Activated naive CD4-positive, alpha-beta T cell treated with anti-CD3 and anti-CD28 coated beads, Interleukin-2, amount 10 ng/mL, durations not matched to agents 7 days and 5 days (primary cell): Measurements from ENCODE around the gene RBBP6.

Source experiments
- CTCF ChIA-PET: fragments of 350-600 bp; sonication (Branson Sonifier 250); formaldehyde crosslinking; loops from one replicate; lab custom pipeline; 2021; ENCODE audit warnings: antibody characterized with exemption; lab: Charles Lee
- DNase-seq: peaks from one replicate; pipeline ENCODE4 v3.0.0-alpha.2; 2020
- H3K27ac Mint-ChIP-seq: one replicate; pipeline ENCODE4 v1.8.0; 2021; ENCODE audit warnings: mild to moderate bottlenecking, moderate library complexity, mixed read lengths
- H3K27me3 Mint-ChIP-seq: one replicate; pipeline ENCODE4 v1.8.0; 2021; ENCODE audit warnings: mild to moderate bottlenecking, mixed read lengths
- H3K36me3 Mint-ChIP-seq: one replicate; pipeline ENCODE4 v1.8.0; 2021; ENCODE audit warnings: mixed read lengths
- H3K4me1 Mint-ChIP-seq: one replicate; pipeline ENCODE4 v1.8.0; 2021; ENCODE audit warnings: mixed read lengths
- H3K4me3 Mint-ChIP-seq: one replicate; pipeline ENCODE4 v1.8.0; 2021; ENCODE audit warnings: mild to moderate bottlenecking, moderate library complexity, mixed read lengths
- H3K9me3 Mint-ChIP-seq: one replicate; pipeline ENCODE4 v1.8.0; 2021; ENCODE audit warnings: mixed read lengths

Gene RBBP6

GRCh38 chr16:24511174-24511573 lies 28.2 kb upstream of the RBBP6 start:
- no peak for DNase-seq

GRCh38 chr16:24511792-24512191 lies 27.6 kb upstream of the RBBP6 start:
- DNase-seq, result no peak
- peaks cover 46% of the 10 kb centered on the region for H3K27me3 Mint-ChIP-seq
- H3K36me3 Mint-ChIP-seq, result no peaks in the 10 kb centered on the region
- CTCF ChIA-PET, result no interaction called here
- H3K4me3 Mint-ChIP-seq, result no peak overlapping the region
- no peak overlapping the region for H3K27ac Mint-ChIP-seq
- H3K9me3 Mint-ChIP-seq, result no peaks in the 10 kb centered on the region
- H3K4me1 Mint-ChIP-seq, result no peaks in the 10 kb centered on the region

More at GRCh38 chr16:24511174-24511573, 28.2 kb upstream of the RBBP6 start:
- H3K27me3 Mint-ChIP-seq, result peaks cover 50% of the 10 kb centered on the region
- CTCF ChIA-PET, result no interaction called here
- no peaks in the 10 kb centered on the region for H3K4me1 Mint-ChIP-seq
- H3K27ac Mint-ChIP-seq, result no peak overlapping the region
- no peak overlapping the region for H3K4me3 Mint-ChIP-seq
- H3K36me3 Mint-ChIP-seq, result no peaks in the 10 kb centered on the region
- no peaks in the 10 kb centered on the region for H3K9me3 Mint-ChIP-seq

GRCh38 chr16:24514096-24514495 lies 25.3 kb upstream of the RBBP6 start:
- peaks cover 29% of the 10 kb centered on the region for H3K27me3 Mint-ChIP-seq
- CTCF ChIA-PET, result interaction anchor here (0.5 to 1.2 kb wide), 4 partner anchors 15 to 807 kb away, joined by 3 to 4 read pairs (median 3); no protein-coding TSS in a partner anchor
- H3K36me3 Mint-ChIP-seq, result no peaks in the 10 kb centered on the region
- H3K27ac Mint-ChIP-seq, result no peak overlapping the region
- DNase-seq, result no peak
- H3K9me3 Mint-ChIP-seq, result no peaks in the 10 kb centered on the region
- H3K4me1 Mint-ChIP-seq, result peaks cover 4% of the 10 kb centered on the region
- H3K4me3 Mint-ChIP-seq, result no peak overlapping the region

- Mint-ChIP-seq H3K4me1 (peaks cover 4% of the 10 kb centered on the region), H3K27me3 (peaks cover 23% of the 10 kb centered on the region), H3K36me3 (no peaks in the 10 kb centered on the region), H3K4me3 (no peak overlapping the region), H3K9me3 (no peaks in the 10 kb centered on the region), H3K27ac (no peak overlapping the region)
- DNase-seq, result no peak
- CTCF ChIA-PET, result interaction anchor here (0.9 to 2.3 kb wide), 2 partner anchors 10 to 19 kb away, joined by 3 to 12 read pairs; no protein-coding TSS in a partner anchor
These were observed 24.2 kb upstream of the RBBP6 start for GRCh38 chr16:24515186-24515585.

- DNase-seq, result peak; percentile 86
- H3K4me1 Mint-ChIP-seq, result peaks cover 12% of the 10 kb centered on the region
- H3K4me3 Mint-ChIP-seq, result no peak overlapping the region
- no peak overlapping the region for H3K27ac Mint-ChIP-seq
- CTCF ChIA-PET, result interaction anchor here (0.8 to 1.9 kb wide), 7 partner anchors 11 to 596 kb away, joined by 3 to 9 read pairs (median 7); partner anchors contain the start of gene RBBP6
- no peaks in the 10 kb centered on the region for H3K9me3 Mint-ChIP-seq
- peaks cover 23% of the 10 kb centered on the region for H3K27me3 Mint-ChIP-seq
- no peaks in the 10 kb centered on the region for H3K36me3 Mint-ChIP-seq
These were observed 22.3 kb upstream of the RBBP6 start for GRCh38 chr16:24516900-24517669.

- CTCF ChIA-PET, result interaction anchor here (1.9 kb wide), 1 partner anchor 10 kb away, joined by 9 read pairs; no protein-coding TSS in a partner anchor
- H3K36me3 Mint-ChIP-seq, result no peaks in the 10 kb centered on the region
- no peak for DNase-seq
- H3K4me3 Mint-ChIP-seq, result no peak overlapping the region
- H3K27ac Mint-ChIP-seq, result peak overlapping the region; percentile 15
- peaks cover 18% of the 10 kb centered on the region for H3K27me3 Mint-ChIP-seq
- no peaks in the 10 kb centered on the region for H3K9me3 Mint-ChIP-seq
- H3K4me1 Mint-ChIP-seq, result peaks cover 12% of the 10 kb centered on the region
These were observed 20.9 kb upstream of the RBBP6 start for GRCh38 chr16:24518498-24518897.

- Mint-ChIP-seq H3K27me3 (peaks cover 9% of the 10 kb centered on the region), H3K4me3 (no peak overlapping the region), H3K4me1 (peaks cover 27% of the 10 kb centered on the region), H3K9me3 (no peaks in the 10 kb centered on the region), H3K36me3 (no peaks in the 10 kb centered on the region), H3K27ac (no peak overlapping the region)
- CTCF ChIA-PET, result interaction anchor here (0.8 to 0.9 kb wide), 2 partner anchors 18 to 430 kb away, joined by 3 read pairs; no protein-coding TSS in a partner anchor
- no peak for DNase-seq
These were observed 18.4 kb upstream of the RBBP6 start for GRCh38 chr16:24520983-24521382.

- H3K27me3 Mint-ChIP-seq, result peaks cover 13% of the 10 kb centered on the region
- CTCF ChIA-PET, result no interaction called here
- H3K36me3 Mint-ChIP-seq, result no peaks in the 10 kb centered on the region
- H3K27ac Mint-ChIP-seq, result no peak overlapping the region
- H3K4me1 Mint-ChIP-seq, result peaks cover 27% of the 10 kb centered on the region
- no peaks in the 10 kb centered on the region for H3K9me3 Mint-ChIP-seq
- DNase-seq, result no peak
- H3K4me3 Mint-ChIP-seq, result no peak overlapping the region
These were observed 16.6 kb upstream of the RBBP6 start for GRCh38 chr16:24522751-24523150.

- Mint-ChIP-seq H3K27ac (no peak overlapping the region), H3K4me1 (peaks cover 27% of the 10 kb centered on the region), H3K4me3 (no peak overlapping the region), H3K9me3 (no peaks in the 10 kb centered on the region), H3K27me3 (peaks cover 15% of the 10 kb centered on the region), H3K36me3 (no peaks in the 10 kb centered on the region)
- CTCF ChIA-PET, result no interaction called here
- no peak for DNase-seq
These were observed 15.8 kb upstream of the RBBP6 start for GRCh38 chr16:24523569-24523968.

- H3K36me3 Mint-ChIP-seq, result no peaks in the 10 kb centered on the region
- no peak for DNase-seq
- H3K27me3 Mint-ChIP-seq, result peaks cover 20% of the 10 kb centered on the region
- H3K4me1 Mint-ChIP-seq, result peaks cover 27% of the 10 kb centered on the region
- H3K9me3 Mint-ChIP-seq, result no peaks in the 10 kb centered on the region
- CTCF ChIA-PET, result interaction anchor here (0.7 kb wide), 1 partner anchor 381 kb away, joined by 3 read pairs; no protein-coding TSS in a partner anchor
- H3K27ac Mint-ChIP-seq, result peak overlapping the region; percentile 21
- H3K4me3 Mint-ChIP-seq, result no peak overlapping the region
These were observed 14.3 kb upstream of the RBBP6 start for GRCh38 chr16:24524855-24525677.

GRCh38 chr16:24525970-24526559 lies 13.3 kb upstream of the RBBP6 start:
- Mint-ChIP-seq H3K4me1 (peaks cover 24% of the 10 kb centered on the region), H3K4me3 (no peak overlapping the region), H3K9me3 (no peaks in the 10 kb centered on the region), H3K36me3 (no peaks in the 10 kb centered on the region), H3K27me3 (peaks cover 28% of the 10 kb centered on the region), H3K27ac (no peak overlapping the region)
- DNase-seq, result no peak
- CTCF ChIA-PET, result no interaction called here

GRCh38 chr16:24526701-24527495 lies 12.5 kb upstream of the RBBP6 start:
- no peak for DNase-seq
- Mint-ChIP-seq H3K27me3 (peaks cover 28% of the 10 kb centered on the region), H3K9me3 (no peaks in the 10 kb centered on the region), H3K27ac (no peak overlapping the region), H3K4me1 (peaks cover 19% of the 10 kb centered on the region), H3K4me3 (no peak overlapping the region), H3K36me3 (no peaks in the 10 kb centered on the region)
- CTCF ChIA-PET, result no interaction called here

GRCh38 chr16:24531166-24531565 lies 8.2 kb upstream of the RBBP6 start:
- H3K27ac Mint-ChIP-seq, result no peak overlapping the region
- no peaks in the 10 kb centered on the region for H3K9me3 Mint-ChIP-seq
- no peaks in the 10 kb centered on the region for H3K36me3 Mint-ChIP-seq
- CTCF ChIA-PET, result interaction anchor here (0.6 kb wide), 1 partner anchor 1104 kb away, joined by 3 read pairs; no protein-coding TSS in a partner anchor
- DNase-seq, result no peak
- H3K27me3 Mint-ChIP-seq, result peaks cover 35% of the 10 kb centered on the region
- H3K4me3 Mint-ChIP-seq, result no peak overlapping the region
- peaks cover 2% of the 10 kb centered on the region for H3K4me1 Mint-ChIP-seq
